SK-N-SH (cell line): Measurements from ENCODE around the gene TDG. TPM values are rescaled to one million over a fixed set of nuclear protein-coding genes. Genes with fewer than 3 reads are reported as not detected.

Experiments
- CTCF ChIA-PET: fragments of 300-600, 350-600 bp; formaldehyde crosslinking; extraction: SDS; loops from one replicate; lab custom pipeline; 2021; lab: Yijun Ruan, JAX
- POLR2A ChIA-PET: fragments of 350-600 bp; sonication (Branson Sonifier 250); formaldehyde crosslinking; extraction: SDS; loops from one replicate; lab custom pipeline; 2020; ENCODE audit warnings: antibody characterized with exemption, inconsistent platforms; lab: Yijun Ruan, JAX
- DNase-seq: peaks from one replicate; pipeline ENCODE4 v3.0.0; 2012
- H2AFZ ChIP-seq: fragments of 200-600 bp; sonication (generic); 2 replicates; pipeline ENCODE4 v1.8.1; 2016; ENCODE audit warnings: antibody characterized with exemption, mild to moderate bottlenecking, low read depth
- H3F3A ChIP-seq: fragments of 200-600 bp; sonication (generic); replicated peaks from 2 replicates; pipeline ENCODE3; 2016; ENCODE audit warnings: antibody characterized with exemption, mild to moderate bottlenecking; ENCODE audit not compliant: insufficient read depth
- H3K27ac ChIP-seq, 2 experiments: fragments of 200-500 bp in 1 of 2; fragments of 200-600 bp in 1 of 2; sonication (Bioruptor generic) in 1 of 2; sonication (generic), shearing (Covaris generic) in 1 of 2; 2 replicates each; pipeline versions ENCODE4 v1.5.1 to v1.6.1; 2014 to 2016; ENCODE audit warnings: low read depth in 2 of 2, inconsistent platforms in 1 of 2, low read length in 1 of 2, mild to moderate bottlenecking in 1 of 2, mixed read lengths in 1 of 2
- H3K27me3 ChIP-seq: fragments of 200-600 bp; sonication (generic), shearing (Covaris generic); 2 replicates; pipeline ENCODE4 v1.6.1; 2016; ENCODE audit warnings: mixed run types; ENCODE audit not compliant: insufficient read depth
- H3K36me3 ChIP-seq, 2 experiments: fragments of 200-500 bp in 1 of 2; fragments of 200-600 bp in 1 of 2; sonication (Bioruptor generic) in 1 of 2; sonication (generic) in 1 of 2; replicated peaks in 1 of 2; 2 replicates each; pipeline versions ENCODE3 to v1.5.1; 2014 to 2016; ENCODE audit warnings: low read length in 1 of 2, mild to moderate bottlenecking in 1 of 2; ENCODE audit not compliant: insufficient read depth in 2 of 2, control insufficient read depth in 1 of 2
- H3K4me1 ChIP-seq, 2 experiments: fragments of 200-500 bp in 1 of 2; fragments of 200-600 bp in 1 of 2; sonication (Bioruptor generic) in 1 of 2; sonication (generic), shearing (Covaris generic) in 1 of 2; 2 replicates each; pipeline versions ENCODE4 v1.5.1 to v1.6.1; 2014 to 2016; ENCODE audit warnings: low read depth in 1 of 2, low read length in 1 of 2, mixed run types in 1 of 2; ENCODE audit not compliant: insufficient read depth in 2 of 2, control insufficient read depth in 1 of 2
- H3K4me2 ChIP-seq: fragments of 200-600 bp; sonication (generic), shearing (Covaris generic); 2 replicates; pipeline ENCODE4 v1.6.1; 2017; ENCODE audit warnings: mixed run types
- H3K4me3 ChIP-seq, 2 experiments: fragments of 200-500 bp in 1 of 2; fragments of 200-600 bp in 1 of 2; sonication (Bioruptor generic) in 1 of 2; sonication (generic), shearing (Covaris generic) in 1 of 2; 2 replicates each; pipeline versions ENCODE4 v1.5.1 to v1.8.1; 2014 to 2016; ENCODE audit warnings: low read depth in 2 of 2, inconsistent platforms in 1 of 2, low read length in 1 of 2, mild to moderate bottlenecking in 1 of 2, mixed read lengths in 1 of 2, moderate library complexity in 1 of 2
- H3K79me2 ChIP-seq: fragments of 200-600 bp; sonication (generic); 2 replicates; pipeline ENCODE4 v1.8.1; 2017; ENCODE audit warnings: mild to moderate bottlenecking; ENCODE audit not compliant: insufficient read depth
- H3K9ac ChIP-seq: fragments of 200-600 bp; sonication (generic); 2 replicates; pipeline ENCODE4 v1.6.1; 2017; ENCODE audit warnings: mixed run types
- H3K9me2 ChIP-seq: fragments of 200-600 bp; sonication (generic); 2 replicates; pipeline ENCODE4 v1.6.1; 2017; ENCODE audit warnings: mixed run types
- H3K9me3 ChIP-seq: fragments of 200-600 bp; sonication (generic); 2 replicates; pipeline ENCODE4 v1.6.1; 2017; ENCODE audit warnings: mixed run types, mild to moderate bottlenecking, moderate library complexity
- H4K20me1 ChIP-seq: fragments of 200-600 bp; sonication (generic); 2 replicates; pipeline ENCODE4 v1.6.1; 2017; ENCODE audit warnings: mild to moderate bottlenecking, mixed run types; ENCODE audit not compliant: insufficient read depth
- FOXJ3 ChIP-seq: sonication (generic); formaldehyde crosslinking; IDR thresholded peaks from 2 replicates; pipeline ENCODE4 v1.5.1; 2020; ENCODE audit warnings: mild to moderate bottlenecking, missing genetic modification reagents
- GABPA ChIP-seq: IDR thresholded peaks from 2 replicates; pipeline ENCODE4 v1.4.0; 2012; ENCODE audit warnings: low read depth, mild to moderate bottlenecking
- MAX ChIP-seq: IDR thresholded peaks from 2 replicates; pipeline ENCODE4 v1.4.0; 2012; ENCODE audit warnings: low read depth
- MXI1 ChIP-seq: IDR thresholded peaks from 2 replicates; pipeline ENCODE4 v1.6.1; 2012; ENCODE audit warnings: mild to moderate bottlenecking, low read depth, low read length, improper control_type of control experiment
- PBX3 ChIP-seq: IDR thresholded peaks from 2 replicates; pipeline ENCODE4; 2012
- POLR2AphosphoS5 ChIP-seq: IDR thresholded peaks from 2 replicates; pipeline ENCODE4 v1.6.1; 2012; ENCODE audit warnings: low read depth, low read length
- RCOR1 ChIP-seq: fragments of 150-350 bp; IDR thresholded peaks from 2 replicates; pipeline ENCODE4 v1.6.1; 2017; ENCODE audit warnings: antibody characterized with exemption, low read length
- REST ChIP-seq: IDR thresholded peaks from 2 replicates; pipeline ENCODE4 v1.6.1; 2012; ENCODE audit warnings: mild to moderate bottlenecking, low read depth, low read length, moderate library complexity
- ZBTB33 ChIP-seq: IDR thresholded peaks from 2 replicates; pipeline ENCODE4 v1.4.0; 2012; ENCODE audit warnings: low read depth, borderline replicate concordance
- WGBS: methylation state at CpG from one replicate; pipeline ENCODE4 v1.1.6; 2017; ENCODE audit warnings: low lambda C conversion rate; 5-methylcytosine and 5-hydroxymethylcytosine counted together
- polyA plus RNA-seq, 3 experiments: library from polyadenylated mRNA; depleted of rRNA; stranded (reverse); fragments of >200 nt; gene quantifications; 2 replicates each; pipeline ENCODE4 v1.2.3, GENCODE V29; 2012

Gene TDG
- polyA plus RNA-seq, 1 of the 3 experiments (the other 2 are of a cell fraction), result 11.3 TPM

- TF ChIP-seq REST, result no peak
- peak; percentile 64; the same call in 1 of the 2 replicates for TF ChIP-seq MAX
Measured at GRCh38 chr12:103924761-103925641, 40.7 kb upstream of the TDG start (continued).

GRCh38 chr12:103928682-103929045 lies 37.0 kb upstream of the TDG start:
- 75% methylated on average over 12 of the region's 12 CpGs for WGBS
- Histone ChIP-seq H2AFZ (peak overlapping the region; percentile 88; the same call in 1 of the 2 replicates), H3K4me3 (peak overlapping the region; percentile 55 to 62), H3K36me3 (peaks cover 19 to 24% of the 10 kb centered on the region in 2 experiments), H3F3A (no peaks in the 10 kb centered on the region), H4K20me1 (peaks cover 18% of the 10 kb centered on the region), H3K79me2 (peaks cover 35% of the 10 kb centered on the region), H3K27me3 (no peaks in the 10 kb centered on the region), H3K9me3 (no peaks in the 10 kb centered on the region), H3K4me1 (peaks cover 14 to 17% of the 10 kb centered on the region in 2 experiments), H3K4me2 (peak overlapping the region; percentile 73), H3K27ac (peak overlapping the region; percentile 86 to 91), H3K9me2 (no peaks in the 10 kb centered on the region), H3K9ac (peak overlapping the region; percentile 79; the same call in 1 of the 2 replicates)
- TF ChIP-seq FOXJ3 (CRISPR knock-in tag), result no peak
- no peak for TF ChIP-seq MXI1
- TF ChIP-seq PBX3, result no peak
- TF ChIP-seq POLR2AphosphoS5, result no peak
- no peak for TF ChIP-seq ZBTB33
- no peak for TF ChIP-seq GABPA
- TF ChIP-seq RCOR1, result no peak
- ChIA-PET CTCF (interaction anchor here (1.1 kb wide), 1 partner anchor 9 kb away, joined by 3 read pairs; no protein-coding TSS in a partner anchor), POLR2A (no interaction called here)
- no peak for DNase-seq
